ENCODE data around the gene PLXNA1.

GRCh38 chr3:126987596-126987995, 4.7 kb downstream of the PLXNA1 start:
- TF ChIP-seq, protein P1, sequence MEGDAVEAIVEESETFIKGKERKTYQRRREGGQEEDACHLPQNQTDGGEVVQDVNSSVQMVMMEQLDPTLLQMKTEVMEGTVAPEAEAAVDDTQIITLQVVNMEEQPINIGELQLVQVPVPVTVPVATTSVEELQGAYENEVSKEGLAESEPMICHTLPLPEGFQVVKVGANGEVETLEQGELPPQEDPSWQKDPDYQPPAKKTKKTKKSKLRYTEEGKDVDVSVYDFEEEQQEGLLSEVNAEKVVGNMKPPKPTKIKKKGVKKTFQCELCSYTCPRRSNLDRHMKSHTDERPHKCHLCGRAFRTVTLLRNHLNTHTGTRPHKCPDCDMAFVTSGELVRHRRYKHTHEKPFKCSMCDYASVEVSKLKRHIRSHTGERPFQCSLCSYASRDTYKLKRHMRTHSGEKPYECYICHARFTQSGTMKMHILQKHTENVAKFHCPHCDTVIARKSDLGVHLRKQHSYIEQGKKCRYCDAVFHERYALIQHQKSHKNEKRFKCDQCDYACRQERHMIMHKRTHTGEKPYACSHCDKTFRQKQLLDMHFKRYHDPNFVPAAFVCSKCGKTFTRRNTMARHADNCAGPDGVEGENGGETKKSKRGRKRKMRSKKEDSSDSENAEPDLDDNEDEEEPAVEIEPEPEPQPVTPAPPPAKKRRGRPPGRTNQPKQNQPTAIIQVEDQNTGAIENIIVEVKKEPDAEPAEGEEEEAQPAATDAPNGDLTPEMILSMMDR (IDR thresholded peaks at IDR 0.05), result no peak
- TF ChIP-seq POLR2A (IDR thresholded peaks at IDR 0.05), result no peak

All from ovary (tissue), 3 donors.